T-helper 1 cell treated with Interleukin-12 subunit alpha and Interleukin-12 subunit beta and Interleukin-4 antibody, amounts not matched to agents 30 μg/mL and 1 μg/mL, for 36 hours (primary cell): ENCODE results near the gene PTOV1.
A peak's percentile ranks its signal among the peaks of the same experiment; 100 is the strongest.

Experiments used
- H3K27ac Mint-ChIP-seq: one replicate; pipeline ENCODE4 v1.8.0; 2021; ENCODE audit warnings: mild to moderate bottlenecking, mixed read lengths
- H3K27me3 Mint-ChIP-seq: one replicate; pipeline ENCODE4 v1.8.0; 2021; ENCODE audit warnings: low read depth, mixed read lengths
- H3K36me3 Mint-ChIP-seq: one replicate; pipeline ENCODE4 v1.8.0; 2021; ENCODE audit warnings: low read depth, mixed read lengths
- H3K4me1 Mint-ChIP-seq: one replicate; pipeline ENCODE4 v1.8.0; 2021; ENCODE audit warnings: low read depth, mixed read lengths
- H3K4me3 Mint-ChIP-seq: one replicate; pipeline ENCODE4 v1.8.0; 2021; ENCODE audit warnings: mild to moderate bottlenecking, moderate library complexity, mixed read lengths
- H3K9me3 Mint-ChIP-seq: one replicate; pipeline ENCODE4 v1.8.0; 2021; ENCODE audit warnings: mixed read lengths

The PTOV1 gene

DNA sequence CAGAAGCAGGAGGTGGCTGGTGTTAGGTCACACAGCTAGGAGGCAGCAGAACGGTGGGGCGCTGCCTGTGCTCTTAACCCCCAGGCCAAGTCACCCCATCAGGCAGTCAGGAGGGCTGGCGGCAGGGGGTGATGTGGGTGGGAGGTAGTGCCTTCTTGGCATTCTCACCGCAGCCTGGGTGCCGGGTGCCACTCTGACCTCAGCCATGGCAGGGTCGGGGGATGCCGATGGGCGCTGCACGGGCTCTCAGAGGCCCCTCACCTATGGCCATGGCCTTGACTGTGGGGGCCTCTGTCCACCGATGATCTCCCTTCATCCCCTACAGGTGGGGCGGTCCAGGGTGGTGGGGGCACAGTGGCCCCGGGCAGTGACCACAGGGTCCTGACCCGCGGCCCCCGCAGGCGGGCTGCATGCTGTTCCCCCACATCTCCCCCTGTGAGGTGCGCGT is 5.6 kb downstream of the PTOV1 start:
- Mint-ChIP-seq H3K36me3 (peaks cover 3% of the 10 kb centered on the region), H3K27ac (no peak overlapping the region), H3K4me1 (peaks cover 15% of the 10 kb centered on the region), H3K4me3 (no peak overlapping the region), H3K9me3 (no peaks in the 10 kb centered on the region), H3K27me3 (peaks cover 6% of the 10 kb centered on the region)

- Mint-ChIP-seq H3K27ac (no peak overlapping the region), H3K4me3 (no peak overlapping the region), H3K27me3 (peaks cover 2% of the 10 kb centered on the region), H3K9me3 (no peaks in the 10 kb centered on the region), H3K36me3 (peaks cover 5% of the 10 kb centered on the region), H3K4me1 (peaks cover 12% of the 10 kb centered on the region)
Measured at GRCh38 chr19:49857061-49857837, 6.3 kb downstream of the PTOV1 start.

GRCh38 chr19:49857838-49858087 is 6.8 kb downstream of the PTOV1 start:
- Mint-ChIP-seq H3K27ac (no peak overlapping the region), H3K4me1 (peaks cover 7% of the 10 kb centered on the region), H3K27me3 (no peaks in the 10 kb centered on the region), H3K9me3 (no peaks in the 10 kb centered on the region), H3K36me3 (peaks cover 5% of the 10 kb centered on the region), H3K4me3 (no peak overlapping the region)

GRCh38 chr19:49858088-49858985 is 7.4 kb downstream of the PTOV1 start:
- Mint-ChIP-seq H3K36me3 (peaks cover 8% of the 10 kb centered on the region), H3K27ac (no peak overlapping the region), H3K27me3 (no peaks in the 10 kb centered on the region), H3K9me3 (no peaks in the 10 kb centered on the region), H3K4me3 (no peak overlapping the region), H3K4me1 (peaks cover 4% of the 10 kb centered on the region)

DNA sequence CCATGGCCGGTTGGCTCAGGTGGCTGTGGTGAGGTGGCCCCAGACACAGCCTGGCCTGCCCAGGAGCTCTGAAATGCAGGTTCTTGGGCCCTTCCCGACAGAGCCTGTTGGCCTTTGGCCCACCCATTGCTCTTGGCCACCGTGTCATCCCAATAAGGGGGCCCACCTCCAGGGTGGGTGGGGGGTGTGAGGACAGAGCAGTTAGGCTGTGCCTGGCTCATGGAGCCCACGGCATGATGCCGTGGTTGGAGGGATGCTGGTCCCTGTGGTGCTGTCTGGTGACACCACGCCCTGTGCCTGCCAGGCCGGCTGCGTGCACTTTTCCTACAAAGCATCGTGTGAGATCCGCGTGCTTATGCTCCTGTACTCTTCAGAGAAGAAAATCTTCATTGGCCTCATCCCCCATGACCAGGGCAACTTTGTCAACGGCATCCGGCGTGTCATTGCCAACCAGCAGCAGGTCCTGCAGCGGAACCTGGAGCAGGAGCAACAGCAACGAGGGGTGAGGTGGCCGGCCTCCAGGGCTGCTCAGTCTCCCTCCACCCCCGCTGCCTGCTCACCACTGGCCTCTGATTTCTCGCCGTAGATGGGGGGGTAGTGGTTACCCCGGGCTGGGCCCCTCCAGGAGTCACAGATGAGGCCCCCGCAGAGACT is 8.8 kb downstream of the PTOV1 start:
- H3K9me3 Mint-ChIP-seq = no peaks in the 10 kb centered on the region
- no peak overlapping the region for H3K4me3 Mint-ChIP-seq
- peaks cover 3% of the 10 kb centered on the region for H3K4me1 Mint-ChIP-seq
- H3K36me3 Mint-ChIP-seq = peaks cover 20% of the 10 kb centered on the region
- H3K27ac Mint-ChIP-seq = no peak overlapping the region
- no peaks in the 10 kb centered on the region for H3K27me3 Mint-ChIP-seq

DNA sequence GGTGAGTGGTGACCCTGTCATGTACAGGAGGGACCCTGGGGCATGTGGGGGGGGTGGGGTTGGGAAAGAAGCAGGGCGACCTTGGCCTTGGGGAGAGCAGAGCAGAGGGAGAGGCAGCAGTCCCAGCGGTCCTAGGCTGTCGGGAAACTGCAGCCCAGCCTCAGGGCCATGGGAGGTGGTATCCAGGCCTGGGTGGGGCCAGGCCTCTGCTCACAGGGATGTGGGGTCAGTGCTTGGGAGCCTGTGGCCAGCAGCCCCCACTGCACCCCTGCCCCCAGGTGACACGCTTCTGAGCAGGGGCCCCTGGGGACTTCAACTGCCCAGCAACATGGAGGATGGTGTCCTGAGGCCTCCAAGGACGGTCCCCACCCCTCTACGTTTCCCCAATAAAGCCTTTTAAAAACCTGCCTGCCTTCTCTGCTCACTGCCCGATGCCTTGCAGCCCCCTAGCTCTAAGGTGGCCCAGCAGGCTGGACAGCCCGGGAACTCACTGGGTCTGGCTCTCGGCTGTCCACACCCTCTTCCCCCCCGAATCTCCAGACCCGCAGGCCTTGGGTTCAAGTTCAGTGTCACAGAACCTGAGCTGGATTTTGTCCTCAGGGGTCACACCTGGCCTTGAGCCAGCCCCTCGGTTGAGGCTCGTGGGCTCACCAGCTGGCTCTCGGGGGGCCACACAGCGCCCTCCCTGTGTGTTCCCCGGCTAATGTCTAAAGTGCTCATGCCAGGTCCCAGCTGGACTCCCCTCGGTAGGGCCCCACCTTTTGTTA is 9.6 kb downstream of the PTOV1 start:
- no peak overlapping the region for H3K27ac Mint-ChIP-seq
- H3K27me3 Mint-ChIP-seq = no peaks in the 10 kb centered on the region
- peaks cover 8% of the 10 kb centered on the region for H3K4me1 Mint-ChIP-seq
- H3K4me3 Mint-ChIP-seq = no peak overlapping the region
- H3K9me3 Mint-ChIP-seq = no peaks in the 10 kb centered on the region
- H3K36me3 Mint-ChIP-seq = peaks cover 23% of the 10 kb centered on the region

- no peak overlapping the region for H3K4me3 Mint-ChIP-seq
- H3K36me3 Mint-ChIP-seq = peaks cover 26% of the 10 kb centered on the region
- no peak overlapping the region for H3K27ac Mint-ChIP-seq
- peaks cover 13% of the 10 kb centered on the region for H3K4me1 Mint-ChIP-seq
- H3K9me3 Mint-ChIP-seq = no peaks in the 10 kb centered on the region
- no peaks in the 10 kb centered on the region for H3K27me3 Mint-ChIP-seq
Measured at GRCh38 chr19:49861107-49861506, 10.1 kb downstream of the PTOV1 start.

- Mint-ChIP-seq H3K36me3 (peaks cover 31% of the 10 kb centered on the region), H3K4me1 (peaks cover 20% of the 10 kb centered on the region), H3K27ac (no peak overlapping the region), H3K9me3 (no peaks in the 10 kb centered on the region), H3K27me3 (no peaks in the 10 kb centered on the region), H3K4me3 (no peak overlapping the region)
Measured at GRCh38 chr19:49861541-49862378, 10.8 kb downstream of the PTOV1 start.

- H3K27me3 Mint-ChIP-seq = no peaks in the 10 kb centered on the region
- H3K36me3 Mint-ChIP-seq = peaks cover 32% of the 10 kb centered on the region
Measured at GRCh38 chr19:49862391-49863253, 11.7 kb downstream of the PTOV1 start.

DNA sequence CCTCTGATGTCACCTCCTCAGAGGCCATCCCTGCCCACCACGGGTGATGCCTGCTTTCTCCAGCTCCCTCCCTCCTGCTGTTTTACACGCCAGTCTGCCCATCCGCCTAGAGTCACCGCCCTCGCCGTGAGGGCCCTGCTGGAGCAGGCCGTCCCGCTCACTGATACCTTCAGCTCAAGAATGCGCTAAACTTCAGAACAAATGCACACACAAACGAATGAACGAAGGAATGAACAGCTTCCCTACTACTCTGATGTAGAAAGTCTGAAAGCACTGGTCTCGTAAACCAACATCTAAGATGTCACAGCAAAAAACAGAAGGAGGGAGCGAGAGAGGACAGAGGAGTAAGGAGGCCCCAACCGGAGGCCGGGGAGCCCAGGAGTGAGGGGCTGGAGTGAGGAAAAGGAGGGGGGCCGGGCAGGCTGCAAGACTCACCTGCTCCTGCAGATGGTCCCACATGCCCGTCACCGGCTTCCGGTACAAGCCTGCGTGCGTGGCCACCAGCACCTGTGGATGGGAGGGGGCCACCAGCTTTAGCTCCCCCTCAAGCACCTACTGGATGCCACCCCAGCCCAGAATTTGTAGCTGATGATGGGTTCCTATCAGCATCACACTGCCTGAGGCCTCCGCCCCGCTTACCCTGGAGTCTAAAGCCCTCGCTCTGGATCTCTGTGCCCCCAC is 12.4 kb downstream of the PTOV1 start:
- Mint-ChIP-seq H3K9me3 (no peaks in the 10 kb centered on the region), H3K36me3 (peaks cover 32% of the 10 kb centered on the region), H3K4me1 (peaks cover 27% of the 10 kb centered on the region), H3K27ac (no peak overlapping the region), H3K27me3 (no peaks in the 10 kb centered on the region), H3K4me3 (peak overlapping the region; percentile 19)

More at GRCh38 chr19:49862391-49863253, 11.7 kb downstream of the PTOV1 start:
- Mint-ChIP-seq H3K4me1 (peaks cover 24% of the 10 kb centered on the region), H3K27ac (no peak overlapping the region), H3K9me3 (no peaks in the 10 kb centered on the region), H3K4me3 (no peak overlapping the region)

DNA sequence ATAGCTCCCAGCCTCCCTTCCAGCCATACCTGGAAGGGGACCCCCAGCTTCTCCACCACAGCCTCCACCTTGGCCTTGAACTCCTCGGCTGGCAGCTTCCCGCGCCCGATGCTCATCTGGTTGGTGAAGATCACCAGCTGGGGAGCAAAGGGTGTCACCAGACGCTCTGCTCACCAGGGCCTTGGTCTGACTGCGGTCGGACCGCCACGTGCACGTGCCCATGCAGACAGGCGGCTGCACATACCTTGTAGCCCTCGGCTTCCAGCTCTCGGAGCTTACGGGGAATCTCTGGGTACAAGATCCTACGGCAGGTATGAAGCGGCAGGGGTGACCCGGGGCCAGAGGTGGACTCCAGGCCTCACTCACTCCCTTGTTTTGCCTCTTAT is 13.0 kb downstream of the PTOV1 start:
- H3K4me1 Mint-ChIP-seq = peaks cover 28% of the 10 kb centered on the region
- H3K9me3 Mint-ChIP-seq = no peaks in the 10 kb centered on the region
- H3K27me3 Mint-ChIP-seq = no peaks in the 10 kb centered on the region
- no peak overlapping the region for H3K4me3 Mint-ChIP-seq
- H3K27ac Mint-ChIP-seq = no peak overlapping the region
- H3K36me3 Mint-ChIP-seq = peaks cover 32% of the 10 kb centered on the region

DNA sequence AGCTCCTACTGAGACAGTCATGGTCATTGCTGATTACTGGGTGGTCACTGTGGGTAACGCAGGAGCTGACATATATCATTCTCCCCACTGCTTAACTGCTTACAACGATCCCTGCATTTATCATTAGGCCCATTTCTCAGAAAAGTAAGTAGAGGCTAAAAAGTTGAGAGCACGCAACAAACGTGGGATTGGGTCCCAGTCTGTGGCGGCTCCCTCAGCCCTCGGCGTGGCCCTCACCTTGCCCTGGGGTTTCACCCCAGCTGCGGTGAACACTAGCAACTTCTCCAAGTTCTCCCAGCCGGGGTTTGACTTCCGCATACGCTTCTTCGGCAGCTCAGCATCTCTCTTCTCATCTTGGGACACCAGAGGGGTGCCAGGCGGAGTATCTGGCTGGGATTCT is 13.9 kb downstream of the PTOV1 start:
- Mint-ChIP-seq H3K27me3 (no peaks in the 10 kb centered on the region), H3K9me3 (no peaks in the 10 kb centered on the region), H3K4me1 (peaks cover 28% of the 10 kb centered on the region), H3K27ac (no peak overlapping the region), H3K4me3 (peak overlapping the region; percentile 7), H3K36me3 (peaks cover 30% of the 10 kb centered on the region)
